Renal pelvis (tissue), 12 donors: Measurements from ENCODE around the gene TAMALIN. TPM values are rescaled to one million over a fixed set of nuclear protein-coding genes. Genes with fewer than 3 reads are reported as not detected.
A peak's percentile ranks its signal among the peaks of the same experiment; 100 is the strongest.

ENCODE experiments used
- DNase-seq: peaks from one replicate; pipeline ENCODE4 v3.0.0-alpha.2; 2013
- long read RNA-seq, 16 experiments: transcript quantifications; one replicate each; lab custom pipeline, GENCODE V29; 2026
- polyA plus RNA-seq, 3 donors: library from polyadenylated mRNA; unstranded; fragments of 120-200 nt; gene quantifications; one replicate each; pipeline ENCODE4 v1.2.1, GENCODE V29; 2013; ENCODE audit not compliant: insufficient read length in 3 of 3

The TAMALIN gene
- 10 to 100 TPM; 17.7 to 20.3 (median 19.3) TPM for polyA plus RNA-seq
- long read RNA-seq, donor 1, partial matches to known transcripts = 0 of 6 reads
- long read RNA-seq, donor 1, other reads (novel, unspliced or antisense) = 0 of 6 reads
- long read RNA-seq, donor 2, transcript GRASP-201 (8 exons, 1,933 nt) = major isoform, 7 of 9 reads
- long read RNA-seq, donor 2, partial matches to known transcripts = 0 of 9 reads
- long read RNA-seq, donor 2, other reads (novel, unspliced or antisense) = 0 of 9 reads
- long read RNA-seq, donor 3, transcript GRASP-201 (8 exons, 1,933 nt) = major isoform, 12 of 13 reads
- long read RNA-seq, donor 3, partial matches to known transcripts = 0 of 13 reads
- long read RNA-seq, donor 3, other reads (novel, unspliced or antisense) = 0 of 13 reads
- long read RNA-seq, donor 4, partial matches to known transcripts = 0 of 5 reads
- long read RNA-seq, donor 4, other reads (novel, unspliced or antisense) = 0 of 5 reads
- long read RNA-seq, donor 5, transcript GRASP-201 (8 exons, 1,933 nt) = major isoform, 6 of 8 reads
- long read RNA-seq, donor 5, partial matches to known transcripts = 0 of 8 reads
- long read RNA-seq, donor 5, other reads (novel, unspliced or antisense) = 0 of 8 reads
- long read RNA-seq, donor 6, transcript GRASP-201 (8 exons, 1,933 nt) = major isoform, 8 of 11 reads
- long read RNA-seq, donor 6, partial matches to known transcripts = 0 of 11 reads
- long read RNA-seq, donor 6, other reads (novel, unspliced or antisense) = 0 of 11 reads
- long read RNA-seq, donor 7, transcript GRASP-201 (8 exons, 1,933 nt) = major isoform, 11 of 16 reads
- long read RNA-seq, donor 7, partial matches to known transcripts = 5 of 16 reads
- long read RNA-seq, donor 7, other reads (novel, unspliced or antisense) = 0 of 16 reads
- long read RNA-seq, donor 8, transcript GRASP-201 (8 exons, 1,933 nt) = major isoform, 5 of 6 reads
- long read RNA-seq, donor 8, partial matches to known transcripts = 0 of 6 reads
- long read RNA-seq, donor 8, other reads (novel, unspliced or antisense) = 0 of 6 reads
- long read RNA-seq, donor 9, transcript GRASP-201 (8 exons, 1,933 nt) = major isoform, 10 of 12 reads
- long read RNA-seq, donor 9, partial matches to known transcripts = 0 of 12 reads
- long read RNA-seq, donor 9, other reads (novel, unspliced or antisense) = 0 of 12 reads
- long read RNA-seq, donor 10, transcript GRASP-201 (8 exons, 1,933 nt) = major isoform, 9 of 11 reads
- long read RNA-seq, donor 10, partial matches to known transcripts = 0 of 11 reads
- long read RNA-seq, donor 10, other reads (novel, unspliced or antisense) = 0 of 11 reads
- long read RNA-seq, donor 11, partial matches to known transcripts = 0 of 6 reads
- long read RNA-seq, donor 11, other reads (novel, unspliced or antisense) = 0 of 6 reads
- long read RNA-seq, donor 12, transcript GRASP-201 (8 exons, 1,933 nt) = major isoform, 12 of 15 reads
- long read RNA-seq, donor 12, partial matches to known transcripts = 0 of 15 reads
- long read RNA-seq, donor 12, other reads (novel, unspliced or antisense) = 0 of 15 reads
- long read RNA-seq, donor 13, transcript GRASP-201 (8 exons, 1,933 nt) = major isoform, 5 of 5 reads
- long read RNA-seq, donor 13, partial matches to known transcripts = 0 of 5 reads
- long read RNA-seq, donor 13, other reads (novel, unspliced or antisense) = 0 of 5 reads
- long read RNA-seq, donor 14 = 0 reads
- long read RNA-seq, donor 15, transcript GRASP-201 (8 exons, 1,933 nt) = major isoform, 7 of 9 reads
- long read RNA-seq, donor 15, partial matches to known transcripts = 0 of 9 reads
- long read RNA-seq, donor 15, other reads (novel, unspliced or antisense) = 0 of 9 reads
- long read RNA-seq, donor 16, transcript GRASP-201 (8 exons, 1,933 nt) = major isoform, 5 of 6 reads
- long read RNA-seq, donor 16, partial matches to known transcripts = 0 of 6 reads
- long read RNA-seq, donor 16, other reads (novel, unspliced or antisense) = 0 of 6 reads

GRCh38 chr12:52006726-52007157 is at the start of gene TAMALIN:
TAMALIN (plus strand) TSS chr12:52006946; CDS start chr12:52007020, 74 bp downstream.
- DNase-seq = peak; percentile 62

- DNase-seq = no peak
These were observed 48.2 kb upstream of the TAMALIN start for GRCh38 chr12:51958542-51958941.

- no peak for DNase-seq
These were observed 47.5 kb upstream of the TAMALIN start for GRCh38 chr12:51959211-51959610.

- no peak for DNase-seq
These were observed 46.8 kb upstream of the TAMALIN start for GRCh38 chr12:51959921-51960320.

- DNase-seq = no peak
These were observed 46.3 kb upstream of the TAMALIN start for GRCh38 chr12:51960488-51960887.

DNA sequence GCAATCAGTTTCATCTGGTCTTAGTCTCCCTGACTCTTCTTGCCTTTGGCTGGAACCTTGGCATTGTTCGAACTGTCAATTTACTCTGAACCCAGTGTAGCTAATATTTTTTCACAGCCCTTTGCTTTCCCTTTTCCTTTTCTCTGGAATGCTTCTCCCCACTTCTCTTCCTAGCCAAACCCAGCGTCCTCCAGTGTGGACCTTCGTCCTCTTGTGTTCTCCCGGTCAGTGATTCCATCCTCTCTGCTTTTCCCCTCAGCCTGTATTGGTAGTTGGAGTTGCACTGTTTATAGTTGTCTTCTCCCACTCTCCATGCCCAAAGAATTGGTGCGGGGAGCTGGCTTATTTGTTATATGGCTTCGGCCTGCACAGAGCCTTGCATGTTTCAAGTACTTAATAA is 45.9 kb upstream of the TAMALIN start:
- no peak for DNase-seq

- DNase-seq = no peak
These were observed 44.9 kb upstream of the TAMALIN start for GRCh38 chr12:51961834-51962233.

DNA sequence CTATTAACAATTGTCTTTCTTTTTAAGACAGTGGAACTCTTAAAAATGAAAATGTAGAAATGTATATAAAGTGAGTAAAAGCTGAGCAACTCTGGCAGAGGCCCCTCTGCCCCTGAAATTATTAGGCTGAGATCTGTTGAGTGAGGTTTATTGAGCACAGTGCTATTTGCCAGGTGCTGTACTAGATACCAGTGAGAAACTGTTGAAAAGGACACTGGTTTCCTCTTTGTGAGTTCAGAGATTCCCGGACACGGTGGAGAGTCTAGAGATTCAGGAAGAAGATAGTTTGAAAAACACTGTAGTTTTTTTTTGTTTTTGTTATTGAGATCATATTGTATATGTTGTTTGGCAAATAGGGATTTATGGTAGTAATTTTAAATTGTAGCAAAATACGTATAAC is 44.0 kb upstream of the TAMALIN start:
- no peak for DNase-seq

DNA sequence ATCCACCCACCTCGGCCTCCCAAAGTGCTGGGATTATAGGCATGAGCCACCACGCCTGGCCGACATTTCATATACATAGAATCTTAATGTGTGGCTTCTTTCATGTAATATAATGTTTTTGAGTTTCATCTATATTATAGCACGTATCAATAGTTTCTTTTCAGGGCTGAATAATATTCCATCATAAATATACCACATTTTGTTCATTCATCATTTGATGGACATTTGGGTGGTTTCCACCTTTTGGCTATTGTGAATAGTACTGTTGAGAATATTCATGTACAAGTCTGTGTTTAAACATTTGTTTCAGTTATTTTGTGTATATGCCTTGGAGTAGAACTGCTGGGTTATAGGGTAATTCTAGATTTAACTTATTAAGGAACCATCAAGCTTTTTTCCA is 43.3 kb upstream of the TAMALIN start:
- DNase-seq = no peak

- no peak for DNase-seq
These were observed 37.1 kb upstream of the TAMALIN start for GRCh38 chr12:51969643-51970042.

GRCh38 chr12:51970904-51971646 is 35.7 kb upstream of the TAMALIN start:
- no peak for DNase-seq

GRCh38 chr12:51971679-51972421 is 34.9 kb upstream of the TAMALIN start:
- DNase-seq = no peak

- DNase-seq = no peak
These were observed 34.3 kb upstream of the TAMALIN start for GRCh38 chr12:51972422-51972812.

DNA sequence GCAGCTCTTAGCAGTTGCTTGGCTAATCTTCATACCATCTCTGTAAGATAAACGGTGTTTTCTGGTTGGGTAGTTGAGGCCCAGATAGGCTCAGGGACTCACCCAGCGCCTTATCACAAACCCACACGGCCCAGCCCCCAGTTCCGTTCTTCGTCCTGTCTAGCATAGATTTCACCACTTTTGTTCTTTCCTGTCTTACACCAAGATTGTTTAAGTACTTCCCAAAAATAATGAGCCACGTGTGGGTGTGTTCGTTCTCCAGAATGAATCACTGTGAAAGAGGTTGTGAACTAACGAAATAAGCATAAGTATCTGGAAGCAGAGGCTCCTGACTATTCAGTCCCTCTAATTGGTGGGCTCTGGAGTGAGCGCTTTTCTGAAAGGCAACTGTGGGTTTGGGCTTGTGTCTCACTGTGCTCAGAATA is 33.9 kb upstream of the TAMALIN start:
- no peak for DNase-seq

DNA sequence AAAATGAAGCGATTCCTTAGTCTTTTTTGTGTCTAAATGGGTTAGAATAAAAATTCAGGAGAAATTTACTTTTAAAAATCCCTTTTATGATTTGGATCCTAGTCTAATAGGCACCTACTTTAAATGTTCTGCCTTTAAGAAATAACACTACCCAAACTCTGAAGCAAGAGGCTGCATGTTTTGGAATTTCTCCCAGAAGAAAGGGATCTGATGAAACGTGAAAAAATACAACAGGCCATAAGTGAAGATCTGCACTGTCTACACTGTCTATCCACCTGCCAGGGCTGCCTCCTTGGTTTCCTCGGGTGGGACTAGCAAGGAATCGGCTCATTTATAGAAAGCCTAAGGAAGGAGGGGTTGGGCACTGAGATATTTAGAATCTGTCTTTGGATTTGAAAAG is 33.2 kb upstream of the TAMALIN start:
- no peak for DNase-seq

DNA sequence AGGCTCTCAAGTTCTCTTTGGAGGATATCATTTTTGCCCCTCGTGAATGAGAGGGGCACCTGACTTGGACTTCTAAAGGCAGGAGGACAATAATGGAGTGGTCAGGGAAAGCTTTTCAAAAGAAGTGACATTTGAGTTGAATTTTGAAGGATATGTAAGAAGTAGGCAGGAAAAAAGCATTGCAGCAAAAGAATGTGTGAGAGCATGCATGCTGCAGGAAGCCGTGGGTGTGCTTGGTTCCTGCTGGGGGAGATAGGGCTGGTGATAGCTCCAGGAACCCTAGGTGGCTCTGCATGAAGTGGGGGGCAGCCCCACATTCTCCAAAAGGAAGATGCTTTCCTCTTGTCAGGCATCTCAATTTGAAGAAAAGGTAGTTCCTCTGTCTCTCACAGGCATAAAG is 32.1 kb upstream of the TAMALIN start:
- DNase-seq = no peak

GRCh38 chr12:51975196-51975595 is 31.6 kb upstream of the TAMALIN start:
- no peak for DNase-seq

- DNase-seq = peak; percentile 80
These were observed 30.2 kb upstream of the TAMALIN start for GRCh38 chr12:51976376-51977160.
